Neural cell (in vitro differentiated cells): ENCODE measurements around the gene SH3BP5.

Experiments used
- EP300 ChIP-seq: fragments of 450-650 bp; conservative IDR thresholded peaks from 2 replicates; pipeline ENCODE4 v1.6.1; 2014; ENCODE audit warnings: antibody characterized with exemption, mild to moderate bottlenecking, moderate library complexity; ENCODE audit not compliant: poor library complexity, severe bottlenecking
- EZH2 ChIP-seq: fragments of 200-600, 300-800 bp; shearing (Covaris generic), sonication (generic); IDR thresholded peaks from 2 replicates; pipeline ENCODE4 v1.6.1; 2014; ENCODE audit warnings: antibody characterized with exemption, low read length, borderline replicate concordance, mild to moderate bottlenecking; ENCODE audit not compliant: insufficient read depth, poor library complexity, severe bottlenecking
- POLR2AphosphoS5 ChIP-seq: IDR thresholded peaks from 2 replicates; pipeline ENCODE4 v1.6.1; 2012
- RAD21 ChIP-seq: fragments of 450-650 bp; conservative IDR thresholded peaks from 2 replicates; pipeline ENCODE4 v1.6.1; 2014; ENCODE audit warnings: antibody characterized with exemption, mild to moderate bottlenecking, moderate library complexity
- SMC3 ChIP-seq: fragments of 450-650 bp; conservative IDR thresholded peaks from 2 replicates; pipeline ENCODE4 v1.6.1; 2014; ENCODE audit warnings: antibody characterized with exemption, mild to moderate bottlenecking, moderate library complexity; ENCODE audit not compliant: poor library complexity
- TAF1 ChIP-seq: IDR thresholded peaks from 2 replicates; pipeline ENCODE4 v1.6.1; 2012; ENCODE audit warnings: low read depth
- TF ChIP-seq, protein P1 (sequence below): fragments of 450-650 bp; IDR thresholded peaks from 2 replicates; pipeline ENCODE4 v1.5.1; 2014; ENCODE audit warnings: antibody characterized with exemption, mild to moderate bottlenecking, moderate library complexity; ENCODE audit not compliant: poor library complexity, severe bottlenecking
- TF ChIP-seq, protein P2 (sequence below): IDR thresholded peaks from 2 replicates; pipeline ENCODE4 v1.6.1; 2012; ENCODE audit warnings: borderline replicate concordance

DNA sequence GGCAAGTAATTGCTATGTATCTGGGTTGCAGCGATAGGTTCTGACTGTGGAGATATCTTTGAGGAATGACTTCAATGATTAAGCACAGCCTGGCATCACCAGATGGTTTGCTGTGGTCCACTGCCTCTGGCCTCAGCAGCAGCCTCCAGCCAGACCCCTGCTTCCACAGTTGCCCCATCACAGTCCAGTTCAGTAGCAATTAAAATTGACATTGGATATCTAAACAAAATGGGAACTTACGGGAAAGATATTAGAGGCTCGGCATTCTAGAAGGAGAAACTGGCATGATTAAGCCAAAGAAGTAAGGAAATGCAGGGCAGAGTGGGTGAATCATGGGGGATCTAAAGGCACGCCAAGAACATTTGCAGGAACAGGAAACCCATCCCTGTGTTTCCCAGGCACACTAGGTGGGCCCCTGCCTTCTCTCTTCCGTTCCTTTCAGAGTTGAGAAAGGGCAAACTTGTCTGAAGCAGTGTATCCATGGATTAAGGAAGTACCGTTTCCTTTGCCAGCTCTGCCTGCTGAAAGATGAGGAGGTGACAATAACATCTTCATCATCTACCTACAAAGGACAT is 36.3 kb upstream of the SH3BP5 start:
- TF ChIP-seq EZH2 (no peak), RAD21 (no peak), SMC3 (no peak), POLR2AphosphoS5 (no peak), EP300 (no peak), TAF1 (no peak)
- TF ChIP-seq, protein P1, sequence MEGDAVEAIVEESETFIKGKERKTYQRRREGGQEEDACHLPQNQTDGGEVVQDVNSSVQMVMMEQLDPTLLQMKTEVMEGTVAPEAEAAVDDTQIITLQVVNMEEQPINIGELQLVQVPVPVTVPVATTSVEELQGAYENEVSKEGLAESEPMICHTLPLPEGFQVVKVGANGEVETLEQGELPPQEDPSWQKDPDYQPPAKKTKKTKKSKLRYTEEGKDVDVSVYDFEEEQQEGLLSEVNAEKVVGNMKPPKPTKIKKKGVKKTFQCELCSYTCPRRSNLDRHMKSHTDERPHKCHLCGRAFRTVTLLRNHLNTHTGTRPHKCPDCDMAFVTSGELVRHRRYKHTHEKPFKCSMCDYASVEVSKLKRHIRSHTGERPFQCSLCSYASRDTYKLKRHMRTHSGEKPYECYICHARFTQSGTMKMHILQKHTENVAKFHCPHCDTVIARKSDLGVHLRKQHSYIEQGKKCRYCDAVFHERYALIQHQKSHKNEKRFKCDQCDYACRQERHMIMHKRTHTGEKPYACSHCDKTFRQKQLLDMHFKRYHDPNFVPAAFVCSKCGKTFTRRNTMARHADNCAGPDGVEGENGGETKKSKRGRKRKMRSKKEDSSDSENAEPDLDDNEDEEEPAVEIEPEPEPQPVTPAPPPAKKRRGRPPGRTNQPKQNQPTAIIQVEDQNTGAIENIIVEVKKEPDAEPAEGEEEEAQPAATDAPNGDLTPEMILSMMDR, result no peak
- TF ChIP-seq, protein P2, sequence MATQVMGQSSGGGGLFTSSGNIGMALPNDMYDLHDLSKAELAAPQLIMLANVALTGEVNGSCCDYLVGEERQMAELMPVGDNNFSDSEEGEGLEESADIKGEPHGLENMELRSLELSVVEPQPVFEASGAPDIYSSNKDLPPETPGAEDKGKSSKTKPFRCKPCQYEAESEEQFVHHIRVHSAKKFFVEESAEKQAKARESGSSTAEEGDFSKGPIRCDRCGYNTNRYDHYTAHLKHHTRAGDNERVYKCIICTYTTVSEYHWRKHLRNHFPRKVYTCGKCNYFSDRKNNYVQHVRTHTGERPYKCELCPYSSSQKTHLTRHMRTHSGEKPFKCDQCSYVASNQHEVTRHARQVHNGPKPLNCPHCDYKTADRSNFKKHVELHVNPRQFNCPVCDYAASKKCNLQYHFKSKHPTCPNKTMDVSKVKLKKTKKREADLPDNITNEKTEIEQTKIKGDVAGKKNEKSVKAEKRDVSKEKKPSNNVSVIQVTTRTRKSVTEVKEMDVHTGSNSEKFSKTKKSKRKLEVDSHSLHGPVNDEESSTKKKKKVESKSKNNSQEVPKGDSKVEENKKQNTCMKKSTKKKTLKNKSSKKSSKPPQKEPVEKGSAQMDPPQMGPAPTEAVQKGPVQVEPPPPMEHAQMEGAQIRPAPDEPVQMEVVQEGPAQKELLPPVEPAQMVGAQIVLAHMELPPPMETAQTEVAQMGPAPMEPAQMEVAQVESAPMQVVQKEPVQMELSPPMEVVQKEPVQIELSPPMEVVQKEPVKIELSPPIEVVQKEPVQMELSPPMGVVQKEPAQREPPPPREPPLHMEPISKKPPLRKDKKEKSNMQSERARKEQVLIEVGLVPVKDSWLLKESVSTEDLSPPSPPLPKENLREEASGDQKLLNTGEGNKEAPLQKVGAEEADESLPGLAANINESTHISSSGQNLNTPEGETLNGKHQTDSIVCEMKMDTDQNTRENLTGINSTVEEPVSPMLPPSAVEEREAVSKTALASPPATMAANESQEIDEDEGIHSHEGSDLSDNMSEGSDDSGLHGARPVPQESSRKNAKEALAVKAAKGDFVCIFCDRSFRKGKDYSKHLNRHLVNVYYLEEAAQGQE, result no peak
